Activated naive CD8-positive, alpha-beta T cell (primary cell): ENCODE measurements around the gene ASTN1.

Source experiments
- H3K27ac Mint-ChIP-seq: one replicate; pipeline ENCODE4 v1.8.0; 2021; ENCODE audit warnings: mixed read lengths
- H3K27me3 Mint-ChIP-seq: one replicate; pipeline ENCODE4 v1.8.0; 2021; ENCODE audit warnings: mixed read lengths
- H3K36me3 Mint-ChIP-seq: one replicate; pipeline ENCODE4 v1.8.0; 2021; ENCODE audit warnings: mixed read lengths
- H3K4me1 Mint-ChIP-seq: one replicate; pipeline ENCODE4 v1.8.0; 2021; ENCODE audit warnings: low read depth, mixed read lengths
- H3K4me3 Mint-ChIP-seq: one replicate; pipeline ENCODE4 v1.8.0; 2021; ENCODE audit warnings: mild to moderate bottlenecking, mixed read lengths
- H3K9me3 Mint-ChIP-seq: one replicate; pipeline ENCODE4 v1.8.0; 2021; ENCODE audit warnings: low read depth, mixed read lengths

ASTN1 gene

GRCh38 chr1:177173976-177174375 lies 9.5 kb upstream of the ASTN1 start:
- H3K36me3 Mint-ChIP-seq: no peaks in the 10 kb centered on the region
- peaks cover 3% of the 10 kb centered on the region for H3K9me3 Mint-ChIP-seq
- no peak overlapping the region for H3K4me3 Mint-ChIP-seq
- H3K27ac Mint-ChIP-seq: no peak overlapping the region
- peaks cover 8% of the 10 kb centered on the region for H3K27me3 Mint-ChIP-seq
- no peaks in the 10 kb centered on the region for H3K4me1 Mint-ChIP-seq

GRCh38 chr1:177172866-177173265 lies 8.4 kb upstream of the ASTN1 start:
- Mint-ChIP-seq H3K4me3 (no peak overlapping the region), H3K27me3 (peaks cover 8% of the 10 kb centered on the region), H3K4me1 (no peaks in the 10 kb centered on the region), H3K36me3 (no peaks in the 10 kb centered on the region), H3K27ac (no peak overlapping the region), H3K9me3 (peaks cover 3% of the 10 kb centered on the region)

DNA sequence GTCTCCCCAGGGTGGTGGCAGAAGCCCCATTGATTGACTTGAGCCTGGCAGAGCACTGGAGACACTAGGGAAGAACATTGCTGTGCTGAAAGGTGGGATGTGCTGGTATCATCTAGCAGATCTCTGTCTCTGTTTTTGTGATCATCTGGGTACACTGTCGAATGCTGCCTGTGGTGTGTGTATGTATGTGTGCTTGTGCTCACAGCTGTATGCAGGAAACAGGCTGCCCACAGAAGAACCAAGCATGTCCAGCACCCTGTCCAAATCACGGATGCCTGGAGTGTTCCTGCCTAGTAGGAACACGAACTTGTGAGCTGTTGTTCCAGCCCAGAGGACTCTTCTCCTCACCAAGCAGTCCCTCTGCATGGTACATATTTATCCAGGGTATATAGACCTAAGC lies 7.8 kb upstream of the ASTN1 start:
- Mint-ChIP-seq H3K4me1 (no peaks in the 10 kb centered on the region), H3K36me3 (no peaks in the 10 kb centered on the region), H3K4me3 (no peak overlapping the region), H3K27me3 (peaks cover 8% of the 10 kb centered on the region), H3K27ac (no peak overlapping the region), H3K9me3 (peaks cover 3% of the 10 kb centered on the region)

GRCh38 chr1:177171536-177172123 lies 7.1 kb upstream of the ASTN1 start:
- no peak overlapping the region for H3K27ac Mint-ChIP-seq
- H3K4me3 Mint-ChIP-seq: no peak overlapping the region
- peaks cover 3% of the 10 kb centered on the region for H3K9me3 Mint-ChIP-seq

GRCh38 chr1:177170756-177171535 lies 6.4 kb upstream of the ASTN1 start, which contains the start of gene BRINP2:
Gene BRINP2 (plus strand): TSS chr1:177170958. CDS start chr1:177229877, 58,919 bp downstream.
- Mint-ChIP-seq H3K4me3 (no peak within 1 kb of the TSS), H3K27ac (no peak within 1 kb of the TSS), H3K27me3 (peaks cover 7% of the 10 kb centered on the region), H3K36me3 (no peaks in the 10 kb centered on the region), H3K9me3 (peaks cover 2% of the 10 kb centered on the region), H3K4me1 (no peaks in the 10 kb centered on the region)

More at GRCh38 chr1:177171536-177172123, 7.1 kb upstream of the ASTN1 start:
- Mint-ChIP-seq H3K27me3 (peaks cover 8% of the 10 kb centered on the region), H3K36me3 (no peaks in the 10 kb centered on the region), H3K4me1 (no peaks in the 10 kb centered on the region)

GRCh38 chr1:177165069-177165439 lies 542 bp upstream of the ASTN1 start:
- H3K4me1 Mint-ChIP-seq: peaks cover 7% of the 10 kb centered on the region
- H3K9me3 Mint-ChIP-seq: no peaks in the 10 kb centered on the region
- no peak overlapping the region for H3K4me3 Mint-ChIP-seq
- H3K36me3 Mint-ChIP-seq: peaks cover 2% of the 10 kb centered on the region
- no peak overlapping the region for H3K27ac Mint-ChIP-seq
- peaks cover 17% of the 10 kb centered on the region for H3K27me3 Mint-ChIP-seq

- Mint-ChIP-seq H3K36me3 (peaks cover 2% of the 10 kb centered on the region), H3K9me3 (no peaks in the 10 kb centered on the region), H3K27ac (no peak overlapping the region), H3K27me3 (peaks cover 17% of the 10 kb centered on the region), H3K4me3 (no peak overlapping the region), H3K4me1 (peaks cover 7% of the 10 kb centered on the region)
Observed at GRCh38 chr1:177163844-177164379, 600 bp downstream of the ASTN1 start.

DNA sequence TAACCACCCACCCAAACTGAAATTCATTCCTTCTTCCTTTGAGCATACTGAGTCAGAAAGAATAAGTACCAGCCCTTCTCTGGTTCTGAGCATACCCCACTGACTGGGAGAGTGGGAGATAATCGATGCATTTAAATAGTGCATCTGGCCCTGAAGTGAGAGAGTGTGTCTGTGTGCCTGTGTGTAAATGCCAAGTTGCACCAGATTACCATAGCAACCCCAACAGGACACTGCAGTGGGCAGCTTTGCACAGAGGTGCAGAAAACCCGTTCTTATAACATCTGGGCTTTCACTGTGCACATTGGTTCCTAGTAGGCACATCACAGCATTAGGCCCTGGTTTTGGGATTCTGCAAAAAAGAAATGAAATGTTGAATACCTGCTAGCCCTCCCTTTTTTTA lies 2.3 kb downstream of the ASTN1 start:
- Mint-ChIP-seq H3K36me3 (peaks cover 2% of the 10 kb centered on the region), H3K27ac (no peak overlapping the region), H3K27me3 (peaks cover 17% of the 10 kb centered on the region), H3K4me1 (peaks cover 7% of the 10 kb centered on the region), H3K9me3 (no peaks in the 10 kb centered on the region), H3K4me3 (no peak overlapping the region)

- Mint-ChIP-seq H3K27ac (no peak overlapping the region), H3K36me3 (no peaks in the 10 kb centered on the region), H3K27me3 (peaks cover 2% of the 10 kb centered on the region), H3K4me3 (no peak overlapping the region), H3K9me3 (peaks cover 3% of the 10 kb centered on the region), H3K4me1 (no peaks in the 10 kb centered on the region)
Observed at GRCh38 chr1:177146499-177146898, 18.0 kb downstream of the ASTN1 start.

DNA sequence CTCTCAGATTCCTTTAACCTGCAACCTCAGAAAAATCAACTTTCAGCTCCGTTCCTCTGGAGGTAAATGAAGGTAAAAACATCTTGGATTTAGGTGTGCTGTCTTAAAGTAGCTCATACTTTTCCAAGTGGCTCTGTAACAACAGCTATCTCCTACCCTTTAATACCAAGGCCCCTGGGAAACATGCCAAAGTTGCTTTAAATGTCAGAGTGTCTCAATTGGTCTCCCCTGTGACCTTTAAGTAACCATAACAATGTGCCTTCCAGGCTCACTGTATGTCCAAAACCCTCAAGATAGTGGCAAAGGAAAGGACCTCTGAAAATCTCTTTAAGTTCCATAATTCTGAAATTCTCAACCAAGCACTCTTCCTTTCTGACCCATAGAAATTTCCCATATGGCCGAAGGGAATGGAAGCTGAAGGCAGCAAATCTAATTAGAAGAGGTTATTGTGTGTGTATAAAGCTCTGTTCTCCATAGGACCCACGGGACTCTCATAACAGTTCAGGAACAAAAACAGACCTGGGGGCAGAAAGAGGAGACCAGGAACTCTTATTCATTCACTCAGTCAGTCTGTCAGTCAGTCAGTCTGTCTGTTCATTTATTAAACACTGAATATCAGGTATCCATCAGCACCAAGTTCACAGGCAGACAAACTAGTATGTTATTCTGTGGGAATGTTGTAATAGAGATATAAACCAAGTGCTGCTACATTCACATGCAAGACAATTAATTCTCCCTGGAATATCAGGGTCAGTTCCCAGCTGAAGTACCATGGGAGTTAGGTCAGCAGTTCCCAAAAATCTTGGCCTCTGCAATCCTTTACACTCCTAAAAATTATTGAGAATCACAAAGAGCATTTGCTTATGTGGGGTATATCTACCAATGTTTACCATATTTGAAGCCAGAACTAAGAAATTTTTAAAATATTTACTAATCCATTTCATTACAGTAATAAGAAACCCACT lies 19.1 kb downstream of the ASTN1 start:
- H3K36me3 Mint-ChIP-seq: no peaks in the 10 kb centered on the region
- H3K27me3 Mint-ChIP-seq: peaks cover 2% of the 10 kb centered on the region
- no peak overlapping the region for H3K4me3 Mint-ChIP-seq
- no peak overlapping the region for H3K27ac Mint-ChIP-seq
- H3K4me1 Mint-ChIP-seq: no peaks in the 10 kb centered on the region
- peaks cover 3% of the 10 kb centered on the region for H3K9me3 Mint-ChIP-seq

GRCh38 chr1:177142791-177143271 lies 21.7 kb downstream of the ASTN1 start:
- no peaks in the 10 kb centered on the region for H3K4me1 Mint-ChIP-seq
- no peak overlapping the region for H3K27ac Mint-ChIP-seq
- H3K27me3 Mint-ChIP-seq: no peaks in the 10 kb centered on the region
- no peaks in the 10 kb centered on the region for H3K36me3 Mint-ChIP-seq
- no peak overlapping the region for H3K4me3 Mint-ChIP-seq
- no peaks in the 10 kb centered on the region for H3K9me3 Mint-ChIP-seq

- Mint-ChIP-seq H3K27me3 (no peaks in the 10 kb centered on the region), H3K36me3 (no peaks in the 10 kb centered on the region), H3K4me1 (no peaks in the 10 kb centered on the region), H3K9me3 (no peaks in the 10 kb centered on the region), H3K4me3 (no peak overlapping the region), H3K27ac (no peak overlapping the region)
Observed at GRCh38 chr1:177142010-177142409, 22.5 kb downstream of the ASTN1 start.

- no peaks in the 10 kb centered on the region for H3K4me1 Mint-ChIP-seq
- H3K4me3 Mint-ChIP-seq: no peak overlapping the region
- H3K27ac Mint-ChIP-seq: no peak overlapping the region
- H3K9me3 Mint-ChIP-seq: no peaks in the 10 kb centered on the region
- no peaks in the 10 kb centered on the region for H3K27me3 Mint-ChIP-seq
- no peaks in the 10 kb centered on the region for H3K36me3 Mint-ChIP-seq
Observed at GRCh38 chr1:177138347-177138746, 26.2 kb downstream of the ASTN1 start.

DNA sequence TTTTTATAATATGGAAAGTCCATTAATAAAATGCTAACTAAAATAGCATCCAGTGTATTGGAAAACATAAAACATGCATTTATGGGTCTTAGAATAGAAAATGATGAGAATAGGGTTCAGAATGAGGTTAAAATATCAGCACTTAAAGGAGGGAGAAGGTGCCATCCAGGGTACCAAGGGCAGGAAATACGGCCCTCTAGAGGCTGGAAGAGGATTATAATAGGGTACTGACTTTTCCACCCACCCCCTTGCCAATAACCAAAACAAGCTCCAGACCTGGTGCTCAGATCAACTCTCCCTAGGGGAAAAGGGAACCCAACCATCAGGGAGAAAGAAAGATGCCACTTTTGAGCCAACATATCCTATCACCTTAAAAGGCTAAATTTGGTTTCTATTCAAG lies 26.7 kb downstream of the ASTN1 start:
- no peaks in the 10 kb centered on the region for H3K36me3 Mint-ChIP-seq
- no peak overlapping the region for H3K4me3 Mint-ChIP-seq
- H3K4me1 Mint-ChIP-seq: no peaks in the 10 kb centered on the region
- no peaks in the 10 kb centered on the region for H3K9me3 Mint-ChIP-seq
- no peak overlapping the region for H3K27ac Mint-ChIP-seq
- no peaks in the 10 kb centered on the region for H3K27me3 Mint-ChIP-seq
